Kidney (tissue), 14 donors: ENCODE measurements around the gene NLRP4. TPM values are rescaled to one million over a fixed set of nuclear protein-coding genes. Genes with fewer than 3 reads are reported as not detected.

Experiments
- DNase-seq, 5 donors: peaks; one replicate each; pipeline ENCODE4 v3.0.0-alpha.2; 2013 to 2020
- FAIRE-seq: peaks from 2 replicates; lab custom pipeline; 2012; peaks lifted over from hg19 to GRCh38; lab: Jason Lieb, UNC
- H3K27ac ChIP-seq, 2 donors: one replicate each; pipeline ENCODE4 v1.7.0; 2013; ENCODE audit warnings: low read depth in 2 of 2, low read length in 2 of 2, inconsistent platforms in 1 of 2
- H3K27me3 ChIP-seq: one replicate; pipeline ENCODE4 v1.7.1; 2013; ENCODE audit warnings: low read length, inconsistent platforms; ENCODE audit not compliant: control insufficient read depth, insufficient read depth
- H3K36me3 ChIP-seq, 3 donors: one replicate each; pipeline versions ENCODE4 v1.7.0 to v1.7.1; 2013; ENCODE audit warnings: low read length in 3 of 3, control low read depth in 1 of 3, inconsistent platforms in 1 of 3; ENCODE audit not compliant: insufficient read depth in 3 of 3, control insufficient read depth in 2 of 3
- H3K4me1 ChIP-seq, 3 donors: one replicate each; pipeline versions ENCODE4 v1.7.0 to v1.7.1; 2013; ENCODE audit warnings: low read length in 3 of 3, inconsistent platforms in 1 of 3, low read depth in 1 of 3; ENCODE audit not compliant: control insufficient read depth in 2 of 3, insufficient read depth in 2 of 3
- H3K4me3 ChIP-seq, 3 donors: one replicate each; pipeline versions ENCODE4 v1.7.0 to v1.8.1; 2013; ENCODE audit warnings: low read length in 3 of 3, control low read depth in 1 of 3, inconsistent platforms in 1 of 3
- H3K9ac ChIP-seq, 3 donors: one replicate each; pipeline versions ENCODE4 v1.7.0 to v1.7.1; 2013; ENCODE audit warnings: low read length in 3 of 3, control low read depth in 1 of 3, inconsistent platforms in 1 of 3
- H3K9me3 ChIP-seq, 3 donors: one replicate each; pipeline versions ENCODE4 v1.7.0 to v1.7.1; 2013; ENCODE audit warnings: low read length in 3 of 3, control low read depth in 1 of 3, inconsistent platforms in 1 of 3; ENCODE audit not compliant: control insufficient read depth in 2 of 3, insufficient read depth in 1 of 3
- CTCF ChIP-seq: IDR thresholded peaks from 3 replicates; pipeline ENCODE4 v1.5.1; 2012; ENCODE audit warnings: mild to moderate bottlenecking, moderate library complexity, borderline replicate concordance; ENCODE audit not compliant: insufficient read depth; ENCODE audit errors: extremely low read depth
- intact Hi-C: fragments of 100-400 bp; cut with DNase I; formaldehyde crosslinking; loops from one replicate; pipeline ENCODE4 v1.11.1; 2022
- polyA plus RNA-seq: library from polyadenylated mRNA; stranded (reverse); fragments of 350-450 nt; fragmentation: Illumina TruSeq; extraction: RNeasy Lipid Tissue Mini Kit (QIAGEN cat#74804); gene quantifications from one replicate; pipeline ENCODE4 v1.2.3, GENCODE V29; 2014; ENCODE audit warnings: low read depth, low replicate concordance; ENCODE audit not compliant: insufficient read depth
- total RNA-seq: library from RNA; stranded (reverse); fragmentation: NEBNext Ultra II Directional; extraction: Animal tissue kit (Norgen Biotek cat#: 25700); gene quantifications from one replicate; pipeline ENCODE4 v1.2.1, GENCODE V29; 2021
- donor health status: control.
- donor health status: control.
- donor health status: control.
- donor health status: control.
- donor health status: control.
- donor health status: DM: yes; HTN: yes; CAD: no.
- donor health status: Normal renal cell carcinoma (clear cell type).

NLRP4 gene
- total and polyA plus RNA-seq, 2 donors from 2014 or later, result 0.06 TPM; not detected in 1

DNA sequence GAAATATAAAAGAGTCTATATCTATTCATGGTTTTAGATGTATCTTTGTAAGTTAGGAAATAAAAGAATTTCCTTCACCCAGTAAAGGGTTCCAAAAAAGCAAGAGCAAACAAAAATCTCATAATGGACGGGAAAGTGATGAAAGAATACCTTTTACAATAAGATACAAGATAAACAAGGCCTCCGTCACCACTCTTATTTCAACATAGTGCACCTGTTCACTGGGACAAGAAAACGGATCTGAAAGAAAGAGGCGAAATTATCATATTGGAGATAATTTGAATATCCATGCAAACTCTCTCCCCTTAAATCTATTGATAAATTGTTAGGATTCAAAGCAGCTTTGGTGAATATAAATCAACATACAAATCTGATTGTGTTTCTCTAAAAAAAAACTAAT is 3.7 kb upstream of the NLRP4 start:
- Histone ChIP-seq H3K36me3 (no peaks in the 10 kb centered on the region), H3K9ac (no peak overlapping the region), H3K27ac (no peak overlapping the region), H3K9me3 (no peaks in the 10 kb centered on the region), H3K27me3 (no peaks in the 10 kb centered on the region), H3K4me3 (no peak overlapping the region), H3K4me1 (no peaks in the 10 kb centered on the region)
- FAIRE-seq (no peak), DNase-seq (no peak)
- no peak for TF ChIP-seq CTCF
- intact Hi-C loops, result no loop called here

DNA sequence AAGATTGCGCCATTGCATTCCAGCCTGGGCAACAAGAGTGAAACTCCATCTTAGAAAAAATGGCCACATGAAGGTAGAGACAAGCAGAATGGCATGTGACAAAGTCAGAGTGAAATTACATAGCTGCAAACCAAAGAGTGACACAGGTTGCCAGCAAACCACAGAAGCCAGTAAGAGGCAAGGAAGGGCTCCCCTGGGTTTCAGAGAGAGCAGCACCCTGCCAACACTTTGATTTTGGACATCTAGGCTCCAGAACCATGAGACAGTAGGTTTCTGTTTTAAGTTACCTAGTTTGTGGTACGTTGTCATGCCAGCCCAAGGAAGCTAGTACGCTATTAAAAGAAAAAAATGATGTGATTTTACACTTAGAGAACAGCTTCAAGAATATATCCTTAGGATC is 1.9 kb downstream of the NLRP4 start:
- FAIRE-seq, result no peak
- intact Hi-C loops, result no loop called here
- H3K36me3 ChIP-seq, result no peaks in the 10 kb centered on the region
- no peak overlapping the region for H3K4me3 ChIP-seq
- no peaks in the 10 kb centered on the region for H3K27me3 ChIP-seq
- no peak for DNase-seq
- no peaks in the 10 kb centered on the region for H3K9me3 ChIP-seq
- no peak overlapping the region for H3K9ac ChIP-seq
- H3K4me1 ChIP-seq, result no peaks in the 10 kb centered on the region
- no peak for TF ChIP-seq CTCF
- H3K27ac ChIP-seq, result no peak overlapping the region

- intact Hi-C loops, result no loop called here
- FAIRE-seq, result no peak
Observed at GRCh38 chr19:55838906-55839305, 2.6 kb downstream of the NLRP4 start.

More at GRCh38 chr19:55838906-55839305, 2.6 kb downstream of the NLRP4 start:
- no peaks in the 10 kb centered on the region for H3K4me1 ChIP-seq
- no peaks in the 10 kb centered on the region for H3K27me3 ChIP-seq
- H3K27ac ChIP-seq, result no peak overlapping the region
- H3K9me3 ChIP-seq, result no peaks in the 10 kb centered on the region
- H3K9ac ChIP-seq, result no peak overlapping the region
- TF ChIP-seq CTCF, result no peak
- no peaks in the 10 kb centered on the region for H3K36me3 ChIP-seq
- no peak overlapping the region for H3K4me3 ChIP-seq
- DNase-seq, result no peak
